ENCODE measurements around the gene AZU1.

AZU1 gene

GRCh38 chr19:791567-792305 is 35.9 kb upstream of the AZU1 start:
- no peak for TF ChIP-seq POLR2A (IDR thresholded peaks at IDR 0.05; ENCODE audit: low read length)
- no peak for TF ChIP-seq GATA1 (IDR thresholded peaks at IDR 0.05; ENCODE audit: low read depth, low read length)
- DNase-seq, result peak; percentile 83 to 89

- TF ChIP-seq POLR2A (IDR thresholded peaks at IDR 0.05; ENCODE audit: low read length) (no peak), GATA1 (IDR thresholded peaks at IDR 0.05; ENCODE audit: low read depth, low read length) (no peak)
- DNase-seq, result no peak
These were observed 35.2 kb upstream of the AZU1 start for GRCh38 chr19:792306-792885.

- no peak for DNase-seq
- TF ChIP-seq POLR2A (IDR thresholded peaks at IDR 0.05; ENCODE audit: low read length) (no peak), GATA1 (IDR thresholded peaks at IDR 0.05; ENCODE audit: low read depth, low read length) (no peak)
These were observed 33.8 kb upstream of the AZU1 start for GRCh38 chr19:793806-794205.

GRCh38 chr19:795073-795611 is 32.5 kb upstream of the AZU1 start:
- TF ChIP-seq GATA1 (IDR thresholded peaks at IDR 0.05; ENCODE audit: low read depth, low read length) (no peak), POLR2A (IDR thresholded peaks at IDR 0.05; ENCODE audit: low read length) (no peak)

DNA sequence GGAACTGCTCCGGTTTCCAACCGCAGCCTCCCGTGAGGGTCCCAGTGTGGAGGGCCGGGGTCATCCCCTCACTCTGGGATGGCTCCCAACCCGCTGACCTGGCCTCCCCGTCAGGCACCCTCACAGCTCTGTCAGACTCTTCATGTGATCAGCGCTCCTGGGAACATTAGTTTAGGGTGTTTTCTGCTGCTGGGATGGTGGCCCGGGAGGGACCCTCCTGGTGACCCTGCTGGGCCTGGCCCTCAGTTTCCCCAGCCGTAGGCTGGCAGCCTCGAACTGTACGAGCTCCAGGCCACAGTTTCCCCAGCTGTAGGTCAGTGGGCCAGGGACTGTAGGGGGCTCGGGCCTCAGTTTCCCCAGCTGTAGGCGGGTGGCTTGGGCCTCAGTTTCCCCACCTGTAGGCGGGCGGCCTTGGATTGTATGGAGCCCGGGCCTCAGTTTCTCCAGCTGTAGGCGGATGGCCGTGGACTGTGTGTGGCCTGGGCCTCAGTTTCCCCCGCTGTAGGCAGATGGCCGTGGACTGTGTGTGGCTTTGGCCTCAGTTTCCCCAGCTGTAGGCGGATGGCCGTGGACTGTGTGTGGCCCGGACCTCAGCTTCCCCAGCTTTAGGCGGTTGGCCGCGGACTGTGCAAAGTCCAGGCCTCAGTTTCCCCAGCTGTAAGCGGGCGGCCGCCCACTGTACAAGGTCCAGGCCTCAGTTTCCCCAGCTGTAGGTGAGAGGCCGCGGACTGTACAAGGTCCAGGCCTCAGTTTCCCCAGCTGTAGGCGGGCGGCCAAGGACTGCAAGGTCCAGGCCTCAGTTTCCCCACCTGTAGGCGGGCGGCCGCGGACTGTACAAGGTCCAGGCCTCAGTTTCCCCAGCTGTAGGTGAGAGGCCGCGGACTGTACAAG is 31.7 kb upstream of the AZU1 start:
- DNase-seq, result no peak
- TF ChIP-seq GATA1 (IDR thresholded peaks at IDR 0.05; ENCODE audit: low read depth, low read length), result no peak
- no peak for TF ChIP-seq POLR2A (IDR thresholded peaks at IDR 0.05; ENCODE audit: low read length)

More at GRCh38 chr19:795073-795611, 32.5 kb upstream of the AZU1 start:
- no peak for DNase-seq

GRCh38 chr19:796692-797527 is 30.7 kb upstream of the AZU1 start, which contains the start of gene PTBP1:
PTBP1 (plus strand) TSS chr19:797452; CDS start chr19:797498, 46 bp downstream.
- TF ChIP-seq POLR2A (IDR thresholded peaks at IDR 0.05; ENCODE audit: low read length) (peak; percentile 77), GATA1 (IDR thresholded peaks at IDR 0.05; ENCODE audit: low read depth, low read length) (no peak)
- DNase-seq, result peak; percentile 100

DNA sequence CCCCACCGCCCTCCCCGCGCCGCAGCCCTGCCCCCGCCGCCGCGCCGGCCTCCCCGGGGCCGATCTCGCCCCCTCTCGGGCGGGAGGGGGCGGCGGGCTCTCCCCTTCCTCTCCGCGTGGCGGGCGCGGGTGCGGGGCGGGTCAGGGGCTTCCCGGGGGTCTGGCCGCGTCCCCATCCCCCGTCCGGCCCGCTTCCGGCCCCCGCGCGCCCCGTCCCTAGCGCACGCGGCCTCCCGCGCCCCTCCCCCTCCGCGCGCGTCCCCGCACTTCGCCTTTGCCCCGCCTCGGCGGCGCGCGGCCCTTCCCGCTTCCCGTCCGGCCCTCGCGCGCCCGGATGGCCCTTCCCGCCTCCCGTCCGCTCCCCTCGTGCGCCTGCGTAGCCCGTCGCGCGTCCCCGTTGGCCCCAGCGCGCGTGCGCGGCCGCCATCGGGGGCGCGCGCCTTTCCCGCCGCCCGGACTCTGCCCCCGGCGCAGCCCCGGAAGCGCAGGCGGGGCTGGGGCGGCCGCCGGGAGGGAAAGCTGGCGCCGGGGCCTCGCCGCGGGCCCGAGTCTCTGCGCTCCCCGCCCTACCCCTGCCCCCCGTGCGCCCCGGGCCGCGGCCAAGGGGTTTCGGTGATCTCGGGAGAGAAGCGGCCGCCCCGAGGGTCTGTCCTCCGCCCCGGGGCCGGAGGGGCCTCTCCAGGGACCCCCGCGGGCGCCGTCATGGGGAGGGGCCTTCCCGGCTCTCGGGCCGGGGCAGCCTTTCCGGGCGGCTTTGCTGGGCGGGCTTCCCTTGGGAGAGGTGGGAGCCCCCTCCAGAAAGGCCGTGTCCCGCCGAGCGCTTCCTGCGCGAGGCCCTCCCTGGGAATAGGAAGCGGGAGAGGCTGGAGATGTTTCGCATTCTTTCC is 29.9 kb upstream of the AZU1 start:
- TF ChIP-seq POLR2A (IDR thresholded peaks at IDR 0.05; ENCODE audit: low read length), result no peak
- TF ChIP-seq GATA1 (IDR thresholded peaks at IDR 0.05; ENCODE audit: low read depth, low read length), result no peak
- DNase-seq, result peak; percentile 95 to 97

- TF ChIP-seq GATA1 (IDR thresholded peaks at IDR 0.05; ENCODE audit: low read depth, low read length) (no peak), POLR2A (IDR thresholded peaks at IDR 0.05; ENCODE audit: low read length) (no peak)
- peak; percentile 63 to 74 for DNase-seq
These were observed 29.1 kb upstream of the AZU1 start for GRCh38 chr19:798415-799075.

DNA sequence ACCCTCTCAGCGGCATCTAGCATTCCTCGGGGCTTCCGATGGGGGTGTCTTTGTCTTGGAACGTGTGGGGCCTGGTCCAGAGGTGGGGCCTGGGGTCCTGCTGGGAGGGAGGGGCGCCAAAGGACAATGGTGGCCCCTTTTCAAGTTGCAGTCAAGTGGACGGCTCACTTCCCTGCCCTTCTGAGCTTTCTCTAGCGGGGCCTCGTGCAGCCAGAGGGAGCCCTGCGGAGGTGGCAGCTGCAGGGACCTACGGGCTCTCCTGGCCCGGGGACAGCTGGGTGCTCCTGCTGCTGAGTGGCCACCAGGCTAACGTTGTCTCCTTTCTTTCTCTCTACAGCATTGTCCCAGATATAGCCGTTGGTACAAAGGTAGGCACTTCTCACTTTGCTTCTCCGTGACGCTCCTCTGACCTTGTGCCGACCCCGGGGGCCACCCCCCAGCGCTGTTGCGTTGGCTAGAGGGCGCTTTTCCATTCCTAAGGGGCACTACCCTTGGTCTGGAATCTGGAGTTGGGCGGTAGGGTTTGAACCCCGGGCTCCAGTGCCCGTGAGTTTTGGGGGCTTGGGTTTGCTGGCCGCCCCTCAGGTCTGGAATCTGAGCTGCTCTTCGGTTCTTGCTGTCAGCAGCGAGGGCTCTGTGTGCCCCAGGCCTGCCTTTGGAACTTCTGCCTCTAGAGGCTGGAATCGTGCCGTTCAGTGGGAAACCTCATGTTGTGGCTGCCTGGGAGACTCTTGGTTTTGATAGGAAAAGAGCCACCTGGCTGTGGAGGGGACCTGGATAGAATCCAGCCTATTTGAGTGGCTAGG is 28.4 kb upstream of the AZU1 start:
- DNase-seq, result peak; percentile 63 to 70
- TF ChIP-seq POLR2A (IDR thresholded peaks at IDR 0.05; ENCODE audit: low read length) (no peak), GATA1 (IDR thresholded peaks at IDR 0.05; ENCODE audit: low read depth, low read length) (no peak)

DNA sequence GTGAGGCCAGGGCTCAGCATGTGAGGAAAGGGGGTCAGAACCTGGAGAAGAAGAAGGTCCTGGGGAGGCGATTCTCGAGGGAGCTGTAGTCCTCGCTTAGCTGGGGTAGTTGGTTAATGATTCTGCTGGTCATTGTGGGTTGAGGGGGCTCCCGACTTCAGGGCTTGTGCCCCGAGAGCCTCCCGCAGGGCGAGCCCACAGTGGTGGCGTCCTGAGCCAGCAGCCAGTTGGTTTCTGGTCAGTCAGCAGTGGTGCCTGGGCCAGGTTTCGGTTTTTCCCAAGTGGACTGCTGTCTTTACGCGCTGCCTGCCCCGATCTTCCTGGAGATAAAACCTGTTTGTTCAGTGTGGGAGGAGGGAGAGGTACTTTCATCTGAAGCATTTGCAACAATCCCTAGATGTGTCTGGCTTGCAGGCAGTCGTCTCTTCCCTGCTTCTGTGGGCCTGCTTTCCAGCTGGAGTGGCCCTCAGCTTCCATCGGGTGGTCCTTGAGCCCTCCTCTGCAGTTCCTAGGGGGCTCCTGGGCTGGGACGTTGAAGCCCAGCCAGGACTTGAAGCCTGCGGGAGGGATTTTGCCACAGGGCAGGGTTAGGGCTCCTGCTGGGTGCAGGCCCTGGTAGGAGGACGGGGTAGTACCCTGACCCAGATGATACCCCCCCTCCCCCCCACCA is 27.1 kb upstream of the AZU1 start:
- DNase-seq, result no peak

More for the DNA sequence above, 27.1 kb upstream of the AZU1 start:
- TF ChIP-seq GATA1 (IDR thresholded peaks at IDR 0.05; ENCODE audit: low read depth, low read length) (no peak), POLR2A (IDR thresholded peaks at IDR 0.05; ENCODE audit: low read length) (no peak)

Data from erythroblast (primary cell).